Epithelial cell of esophagus (primary cell): ENCODE data around the gene CILP2.

ENCODE experiments used
- DNase-seq: peaks from one replicate; pipeline ENCODE4 v3.0.0; 2010; ENCODE audit warnings: low read depth
- H3K4me3 ChIP-seq: 2 replicates; pipeline ENCODE4 v1.5.1; 2011; ENCODE audit warnings: mild to moderate bottlenecking, low read length, control low read depth
- TF ChIP-seq, protein P1 (sequence below): IDR thresholded peaks from 2 replicates; pipeline ENCODE4 v1.5.1; 2011; ENCODE audit warnings: low read depth, mild to moderate bottlenecking, low read length, control low read depth, inconsistent platforms; ENCODE audit not compliant: insufficient read depth; ENCODE audit errors: missing control alignments

Gene CILP2

DNA sequence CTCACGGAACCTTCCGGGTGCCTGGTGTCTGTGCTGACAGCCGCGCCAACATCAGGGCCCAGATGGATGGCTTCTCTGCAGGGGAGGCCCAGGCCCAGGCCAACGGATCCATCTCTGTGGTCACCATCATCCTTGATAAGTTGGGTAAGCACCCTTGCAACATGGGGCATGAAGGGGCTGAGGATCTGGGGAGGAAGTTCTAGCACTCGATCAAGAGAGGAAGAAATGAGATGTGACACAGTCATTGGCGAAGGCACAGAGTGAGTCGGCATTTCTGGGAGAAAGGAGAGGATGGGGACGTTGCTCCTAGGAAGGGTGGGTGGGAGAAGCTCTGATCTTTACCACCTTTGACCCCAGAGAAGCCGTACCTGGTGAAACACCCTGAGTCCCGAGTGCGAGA lies 4.4 kb downstream of the CILP2 start:
- no peak for DNase-seq
- no peak overlapping the region for H3K4me3 ChIP-seq
- TF ChIP-seq, protein P1, sequence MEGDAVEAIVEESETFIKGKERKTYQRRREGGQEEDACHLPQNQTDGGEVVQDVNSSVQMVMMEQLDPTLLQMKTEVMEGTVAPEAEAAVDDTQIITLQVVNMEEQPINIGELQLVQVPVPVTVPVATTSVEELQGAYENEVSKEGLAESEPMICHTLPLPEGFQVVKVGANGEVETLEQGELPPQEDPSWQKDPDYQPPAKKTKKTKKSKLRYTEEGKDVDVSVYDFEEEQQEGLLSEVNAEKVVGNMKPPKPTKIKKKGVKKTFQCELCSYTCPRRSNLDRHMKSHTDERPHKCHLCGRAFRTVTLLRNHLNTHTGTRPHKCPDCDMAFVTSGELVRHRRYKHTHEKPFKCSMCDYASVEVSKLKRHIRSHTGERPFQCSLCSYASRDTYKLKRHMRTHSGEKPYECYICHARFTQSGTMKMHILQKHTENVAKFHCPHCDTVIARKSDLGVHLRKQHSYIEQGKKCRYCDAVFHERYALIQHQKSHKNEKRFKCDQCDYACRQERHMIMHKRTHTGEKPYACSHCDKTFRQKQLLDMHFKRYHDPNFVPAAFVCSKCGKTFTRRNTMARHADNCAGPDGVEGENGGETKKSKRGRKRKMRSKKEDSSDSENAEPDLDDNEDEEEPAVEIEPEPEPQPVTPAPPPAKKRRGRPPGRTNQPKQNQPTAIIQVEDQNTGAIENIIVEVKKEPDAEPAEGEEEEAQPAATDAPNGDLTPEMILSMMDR = no peak

DNA sequence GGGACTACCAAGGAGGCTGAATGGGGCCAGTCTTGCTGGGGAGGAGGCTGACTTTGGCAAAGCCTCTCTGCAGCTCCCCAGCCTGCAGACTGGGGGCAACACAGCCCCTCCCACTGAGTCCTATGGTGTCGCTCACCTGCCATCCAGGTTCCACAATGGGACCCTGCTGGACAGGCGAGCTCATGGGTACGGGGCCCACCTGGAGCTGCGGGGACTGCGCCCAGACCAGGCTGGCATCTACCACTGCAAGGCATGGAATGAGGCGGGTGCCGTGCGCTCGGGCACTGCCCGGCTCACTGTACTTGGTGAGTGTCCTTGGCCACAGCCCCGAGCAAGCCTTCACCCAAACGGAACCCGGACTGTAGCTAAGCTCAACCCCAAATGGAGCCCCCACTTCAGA lies 5.0 kb downstream of the CILP2 start:
- H3K4me3 ChIP-seq = no peak overlapping the region
- TF ChIP-seq, protein P1 = no peak
- DNase-seq = no peak

DNA sequence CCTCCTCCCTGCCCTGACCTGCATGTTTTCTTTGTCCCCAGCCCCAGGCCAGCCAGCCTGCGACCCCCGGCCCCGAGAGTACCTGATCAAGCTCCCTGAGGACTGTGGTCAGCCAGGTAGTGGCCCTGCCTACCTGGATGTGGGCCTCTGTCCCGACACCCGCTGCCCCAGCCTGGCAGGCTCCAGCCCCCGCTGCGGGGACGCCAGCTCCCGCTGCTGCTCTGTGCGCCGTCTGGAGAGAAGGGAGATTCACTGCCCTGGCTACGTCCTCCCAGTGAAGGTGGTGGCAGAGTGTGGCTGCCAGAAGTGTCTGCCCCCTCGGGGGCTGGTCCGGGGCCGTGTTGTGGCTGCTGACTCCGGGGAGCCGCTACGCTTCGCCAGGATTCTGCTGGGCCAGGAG lies 5.6 kb downstream of the CILP2 start:
- no peak overlapping the region for H3K4me3 ChIP-seq
- DNase-seq = no peak
- TF ChIP-seq, protein P1 = no peak

DNA sequence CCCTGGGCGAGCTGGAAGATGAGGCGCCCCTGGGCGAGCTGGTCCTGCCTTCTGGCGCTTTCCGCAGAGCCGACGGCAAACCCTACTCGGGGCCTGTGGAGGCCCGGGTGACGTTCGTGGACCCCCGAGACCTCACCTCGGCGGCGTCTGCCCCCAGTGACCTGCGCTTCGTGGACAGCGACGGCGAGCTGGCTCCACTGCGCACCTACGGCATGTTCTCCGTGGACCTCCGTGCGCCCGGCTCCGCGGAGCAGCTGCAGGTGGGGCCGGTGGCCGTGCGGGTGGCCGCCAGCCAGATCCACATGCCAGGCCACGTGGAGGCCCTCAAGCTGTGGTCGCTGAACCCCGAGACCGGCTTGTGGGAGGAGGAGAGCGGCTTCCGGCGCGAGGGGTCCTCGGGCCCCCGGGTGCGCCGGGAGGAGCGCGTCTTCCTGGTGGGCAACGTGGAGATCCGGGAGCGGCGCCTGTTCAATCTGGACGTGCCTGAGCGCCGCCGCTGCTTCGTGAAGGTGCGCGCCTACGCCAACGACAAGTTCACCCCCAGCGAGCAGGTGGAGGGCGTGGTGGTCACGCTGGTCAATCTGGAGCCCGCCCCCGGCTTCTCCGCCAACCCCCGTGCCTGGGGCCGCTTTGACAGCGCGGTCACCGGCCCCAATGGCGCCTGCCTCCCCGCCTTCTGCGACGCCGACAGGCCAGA lies 6.3 kb downstream of the CILP2 start:
- TF ChIP-seq, protein P1 = no peak
- no peak for DNase-seq
- H3K4me3 ChIP-seq = no peak overlapping the region

DNA sequence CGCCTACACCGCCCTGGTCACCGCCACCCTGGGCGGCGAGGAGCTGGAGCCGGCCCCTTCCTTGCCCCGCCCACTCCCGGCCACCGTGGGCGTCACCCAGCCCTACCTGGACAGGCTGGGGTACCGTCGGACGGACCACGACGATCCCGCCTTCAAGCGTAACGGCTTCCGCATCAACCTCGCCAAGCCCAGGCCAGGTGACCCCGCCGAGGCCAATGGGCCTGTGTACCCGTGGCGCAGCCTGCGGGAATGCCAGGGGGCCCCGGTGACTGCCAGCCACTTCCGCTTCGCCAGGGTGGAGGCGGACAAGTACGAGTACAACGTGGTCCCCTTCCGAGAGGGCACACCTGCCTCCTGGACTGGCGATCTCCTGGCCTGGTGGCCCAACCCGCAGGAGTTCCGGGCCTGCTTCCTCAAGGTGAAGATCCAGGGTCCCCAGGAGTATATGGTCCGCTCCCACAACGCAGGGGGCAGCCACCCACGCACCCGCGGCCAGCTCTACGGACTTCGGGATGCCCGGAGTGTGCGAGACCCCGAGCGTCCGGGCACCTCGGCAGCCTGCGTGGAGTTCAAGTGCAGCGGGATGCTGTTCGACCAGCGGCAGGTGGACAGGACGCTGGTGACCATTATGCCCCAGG lies 7.0 kb downstream of the CILP2 start:
- DNase-seq = no peak
- no peak overlapping the region for H3K4me3 ChIP-seq
- TF ChIP-seq, protein P1 = no peak

DNA sequence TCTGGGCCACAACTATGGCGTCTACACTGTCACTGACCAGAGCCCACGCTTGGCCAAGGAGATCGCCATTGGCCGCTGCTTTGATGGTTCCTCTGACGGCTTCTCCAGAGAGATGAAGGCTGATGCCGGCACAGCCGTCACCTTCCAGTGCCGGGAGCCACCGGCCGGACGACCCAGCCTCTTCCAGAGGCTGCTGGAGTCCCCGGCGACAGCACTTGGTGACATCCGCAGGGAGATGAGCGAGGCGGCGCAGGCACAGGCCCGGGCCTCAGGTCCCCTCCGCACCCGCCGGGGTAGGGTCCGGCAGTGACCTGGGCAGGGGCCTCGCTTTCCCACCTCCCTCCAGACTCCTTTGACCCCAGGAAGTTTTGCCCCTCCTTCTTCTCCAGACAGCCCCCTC lies 7.6 kb downstream of the CILP2 start:
- H3K4me3 ChIP-seq = no peak overlapping the region
- DNase-seq = no peak
- TF ChIP-seq, protein P1 = no peak

DNA sequence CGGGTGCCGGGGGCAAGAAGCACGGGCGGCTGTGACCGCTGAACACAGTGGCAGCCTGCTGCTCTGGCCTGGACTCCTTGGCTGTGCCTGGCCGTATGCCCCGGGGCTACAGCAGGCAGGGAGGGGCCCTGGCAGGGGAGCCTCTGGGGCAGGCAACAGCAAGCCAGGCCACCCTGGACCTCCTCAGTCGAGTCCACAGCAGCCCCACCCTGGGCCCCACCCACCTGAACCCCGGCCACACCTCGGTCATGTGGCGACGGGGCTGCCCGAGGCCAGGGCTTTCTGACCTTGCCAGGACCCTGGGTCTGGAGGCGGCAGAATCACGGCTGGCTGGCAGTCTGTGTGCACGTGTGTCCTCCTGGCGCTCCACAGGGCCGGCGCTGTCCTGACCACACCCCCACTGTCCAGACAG lies 8.7 kb downstream of the CILP2 start:
- DNase-seq = no peak
- TF ChIP-seq, protein P1 = no peak
- no peak overlapping the region for H3K4me3 ChIP-seq
